Ascending aorta (tissue), 2 donors: Measurements from ENCODE around the gene FMOD. TPM values are rescaled to one million over a fixed set of nuclear protein-coding genes. Genes with fewer than 3 reads are reported as not detected.

Experiments used
- DNase-seq, 2 donors: peaks; one replicate each; pipeline ENCODE4 v3.0.0-alpha.2; 2019; ENCODE audit warnings: low spot score in 2 of 2
- H3K27ac ChIP-seq, 2 donors: fragments of 200-600 bp; sonication (generic); one replicate each; pipeline ENCODE4 v1.5.1; 2016 to 2017; ENCODE audit warnings: mild to moderate bottlenecking in 1 of 2
- H3K27me3 ChIP-seq: fragments of 200-600 bp; sonication (generic); one replicate; pipeline ENCODE4 v1.5.1; 2017
- H3K36me3 ChIP-seq, 2 donors: fragments of 200-600 bp; sonication (generic); one replicate each; pipeline ENCODE4 v1.5.1; 2016
- H3K4me1 ChIP-seq, 2 donors: fragments of 200-600 bp; sonication (generic); one replicate each; pipeline ENCODE4 v1.5.1; 2016 to 2017; ENCODE audit warnings: mild to moderate bottlenecking in 1 of 2
- H3K4me3 ChIP-seq, 2 donors: fragments of 200-600 bp; sonication (generic); one replicate each; pipeline ENCODE4 v1.5.1; 2016 to 2017; ENCODE audit warnings: mild to moderate bottlenecking in 1 of 2
- H3K9me3 ChIP-seq, 2 donors: fragments of 200-600 bp; sonication (generic); one replicate each; pipeline ENCODE4 v1.5.1; 2016
- intact Hi-C: fragments of 100-400 bp; cut with DNase I; formaldehyde crosslinking; loops from one replicate; pipeline ENCODE4 v1.15.1; 2023
- total RNA-seq: library from RNA; depleted of rRNA; stranded (reverse); fragments of >200 nt; gene quantifications from one replicate; pipeline ENCODE4 v1.1.0, GENCODE V29; 2016
- TF ChIP-seq, protein P1 (sequence below), 3 experiments: fragments of 200-600 bp in 2 of 3; fragments of 450-650 bp in 1 of 3; sonication (generic) in 2 of 3; IDR thresholded peaks; one replicate each; pipeline ENCODE4 v1.5.1; 2016 to 2019; ENCODE audit warnings: antibody characterized with exemption in 3 of 3, mild to moderate bottlenecking in 1 of 3, moderate library complexity in 1 of 3

Gene FMOD
- total RNA-seq, 1 donor from 2014 or later = 92.3 TPM

GRCh38 chr1:203349773-203350524, 973 bp downstream of the FMOD start:
- no peaks in the 10 kb centered on the region for H3K9me3 ChIP-seq
- intact Hi-C loops = loop anchor here (2.0 to 10.0 kb wide), 2 partner anchors 57 to 345 kb away; no protein-coding TSS in a partner anchor
- DNase-seq = no peak
- H3K27me3 ChIP-seq = no peaks in the 10 kb centered on the region
- H3K27ac ChIP-seq = peak overlapping the region; percentile 83 to 84
- H3K4me3 ChIP-seq = peak overlapping the region; percentile 41 to 65
- H3K36me3 ChIP-seq = peaks cover 6 to 18% of the 10 kb centered on the region in 2 donors
- H3K4me1 ChIP-seq = peaks cover 3 to 41% of the 10 kb centered on the region in 2 donors
- TF ChIP-seq, protein P1, sequence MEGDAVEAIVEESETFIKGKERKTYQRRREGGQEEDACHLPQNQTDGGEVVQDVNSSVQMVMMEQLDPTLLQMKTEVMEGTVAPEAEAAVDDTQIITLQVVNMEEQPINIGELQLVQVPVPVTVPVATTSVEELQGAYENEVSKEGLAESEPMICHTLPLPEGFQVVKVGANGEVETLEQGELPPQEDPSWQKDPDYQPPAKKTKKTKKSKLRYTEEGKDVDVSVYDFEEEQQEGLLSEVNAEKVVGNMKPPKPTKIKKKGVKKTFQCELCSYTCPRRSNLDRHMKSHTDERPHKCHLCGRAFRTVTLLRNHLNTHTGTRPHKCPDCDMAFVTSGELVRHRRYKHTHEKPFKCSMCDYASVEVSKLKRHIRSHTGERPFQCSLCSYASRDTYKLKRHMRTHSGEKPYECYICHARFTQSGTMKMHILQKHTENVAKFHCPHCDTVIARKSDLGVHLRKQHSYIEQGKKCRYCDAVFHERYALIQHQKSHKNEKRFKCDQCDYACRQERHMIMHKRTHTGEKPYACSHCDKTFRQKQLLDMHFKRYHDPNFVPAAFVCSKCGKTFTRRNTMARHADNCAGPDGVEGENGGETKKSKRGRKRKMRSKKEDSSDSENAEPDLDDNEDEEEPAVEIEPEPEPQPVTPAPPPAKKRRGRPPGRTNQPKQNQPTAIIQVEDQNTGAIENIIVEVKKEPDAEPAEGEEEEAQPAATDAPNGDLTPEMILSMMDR (IDR thresholded peaks at IDR 0.05) = no peak

DNA sequence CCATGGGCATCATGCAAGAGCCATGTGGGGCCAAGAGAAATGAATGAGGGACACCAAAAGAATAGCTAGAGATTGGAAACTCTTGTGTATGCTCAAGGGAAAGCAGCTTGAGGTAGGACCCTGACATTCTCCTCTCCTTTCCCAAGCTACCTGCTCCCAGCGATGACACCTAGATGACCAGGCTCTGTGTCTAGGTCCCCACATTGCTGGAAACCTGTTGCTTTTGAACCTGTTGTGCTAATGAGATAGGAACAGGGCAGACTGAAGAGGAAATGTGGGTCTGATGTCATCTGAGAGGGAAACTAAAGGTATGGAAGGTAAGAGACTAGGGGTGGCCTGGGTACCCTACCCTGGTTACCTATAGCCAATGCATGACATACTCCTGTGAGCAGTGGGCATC, 1.8 kb downstream of the FMOD start:
- peak overlapping the region; percentile 83 to 84 for H3K27ac ChIP-seq
- intact Hi-C loops = loop anchor here (10.0 kb wide), 1 partner anchor 346 kb away; no protein-coding TSS in a partner anchor

DNA sequence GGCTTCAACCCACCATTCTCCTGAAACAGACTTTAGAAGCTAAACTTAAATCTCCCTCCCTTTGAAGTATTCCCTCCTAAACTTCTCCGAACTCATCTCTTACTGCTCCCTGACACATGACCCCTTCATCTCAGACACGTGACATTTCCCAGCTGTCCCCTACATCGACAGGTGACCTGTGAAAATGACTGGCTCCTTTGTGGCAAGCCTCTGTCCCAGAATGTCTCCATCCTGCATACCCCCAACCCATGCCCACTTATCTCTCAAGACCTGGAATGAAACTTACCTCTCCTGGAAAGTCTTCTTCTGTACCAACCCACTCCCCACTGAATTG, 4.2 kb downstream of the FMOD start:
- H3K4me1 ChIP-seq = peaks cover 3 to 65% of the 10 kb centered on the region in 2 donors
- H3K27ac ChIP-seq = no peak overlapping the region
- TF ChIP-seq, protein P1 (IDR thresholded peaks at IDR 0.05) = no peak
- H3K36me3 ChIP-seq = peaks cover 6 to 23% of the 10 kb centered on the region in 2 donors
- H3K27me3 ChIP-seq = no peaks in the 10 kb centered on the region
- H3K4me3 ChIP-seq = peak overlapping the region in 1 of 2 donors; percentile 4
- no peak for DNase-seq
- intact Hi-C loops = loop anchor here (10.0 kb wide), 1 partner anchor 348 kb away; no protein-coding TSS in a partner anchor
- H3K9me3 ChIP-seq = no peaks in the 10 kb centered on the region

More for the DNA sequence above, 1.8 kb downstream of the FMOD start:
- TF ChIP-seq, protein P1 (IDR thresholded peaks at IDR 0.05) = no peak
- H3K4me1 ChIP-seq = peaks cover 3 to 45% of the 10 kb centered on the region in 2 donors
- no peak for DNase-seq
- H3K36me3 ChIP-seq = peaks cover 6 to 18% of the 10 kb centered on the region in 2 donors
- H3K9me3 ChIP-seq = no peaks in the 10 kb centered on the region
- no peaks in the 10 kb centered on the region for H3K27me3 ChIP-seq
- peak overlapping the region; percentile 41 to 65 for H3K4me3 ChIP-seq

DNA sequence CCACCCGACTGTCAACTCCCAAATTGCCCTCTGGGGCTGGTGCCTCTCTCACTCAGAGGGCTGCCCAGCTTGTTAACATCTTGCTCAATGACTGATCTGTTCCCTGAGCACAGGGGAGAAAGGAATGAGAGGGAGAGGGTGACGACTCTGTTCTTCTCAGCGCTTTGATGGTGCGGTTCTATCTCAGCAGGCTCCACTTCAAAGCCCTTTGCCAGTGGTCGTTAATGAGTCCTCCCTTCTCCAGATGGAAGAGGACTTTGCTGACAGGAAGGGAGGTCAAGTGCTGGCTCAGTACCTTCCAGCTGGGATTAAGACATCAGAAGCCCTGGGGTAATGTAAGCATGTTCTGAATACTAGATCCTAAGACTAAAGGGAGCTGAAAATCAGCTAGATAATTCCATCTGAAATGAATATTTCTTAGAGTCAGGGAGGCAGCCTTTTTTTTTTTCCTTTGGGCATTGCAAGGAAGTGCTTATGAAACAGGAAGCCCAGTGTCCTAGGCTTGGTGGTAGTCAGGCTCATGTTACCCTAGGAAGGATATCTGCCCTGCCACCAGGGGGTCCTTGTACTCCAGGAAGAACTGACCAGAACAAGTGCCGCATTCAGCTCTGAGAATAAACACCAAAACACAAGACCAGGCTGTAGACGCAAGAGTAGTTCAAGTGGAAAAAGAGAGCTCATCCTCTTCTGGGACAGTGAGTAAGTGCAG, 4.7 kb downstream of the FMOD start:
- no peaks in the 10 kb centered on the region for H3K27me3 ChIP-seq
- TF ChIP-seq, protein P1 (IDR thresholded peaks at IDR 0.05) = no peak
- H3K4me3 ChIP-seq = no peak overlapping the region
- DNase-seq = no peak
- intact Hi-C loops = loop anchor here (10.0 kb wide), 1 partner anchor 349 kb away; no protein-coding TSS in a partner anchor
- no peaks in the 10 kb centered on the region for H3K9me3 ChIP-seq
- H3K27ac ChIP-seq = peak overlapping the region; percentile 21 to 69
- H3K36me3 ChIP-seq = peaks cover 9 to 28% of the 10 kb centered on the region in 2 donors
- peaks cover 3 to 60% of the 10 kb centered on the region in 2 donors for H3K4me1 ChIP-seq

GRCh38 chr1:203343956-203344754, 6.8 kb downstream of the FMOD start:
- Histone ChIP-seq H3K36me3 (peaks cover 15 to 35% of the 10 kb centered on the region in 2 donors), H3K4me1 (peaks cover 2 to 56% of the 10 kb centered on the region in 2 donors), H3K27me3 (no peaks in the 10 kb centered on the region), H3K9me3 (no peaks in the 10 kb centered on the region), H3K4me3 (no peak overlapping the region), H3K27ac (peak overlapping the region; percentile 63 to 77)
- no peak for DNase-seq
- TF ChIP-seq, protein P1 (IDR thresholded peaks at IDR 0.05) = no peak
- intact Hi-C loops = loop anchor here (10.0 kb wide), 1 partner anchor 351 kb away; no protein-coding TSS in a partner anchor
